Lung (tissue), 12 donors: ENCODE data around the gene KRTAP10-7. TPM values are rescaled to one million over a fixed set of nuclear protein-coding genes. Genes with fewer than 3 reads are reported as not detected.

Experiments
- ATAC-seq: fragments of 200-7000 bp; cut with Tn5 transposase; one replicate; pipeline ENCODE4 v1.9.1; 2020; ENCODE audit warnings: moderate number of reproducible peaks; ENCODE audit not compliant: insufficient read depth, low FRiP score
- DNase-seq, 3 donors: peaks; one replicate each; pipeline ENCODE4 v3.0.0-alpha.2; 2013 to 2017
- H3K27ac ChIP-seq, 2 donors: one replicate each; pipeline ENCODE4 v1.5.1; 2013; ENCODE audit warnings: mild to moderate bottlenecking in 2 of 2, moderate library complexity in 2 of 2, control low read depth in 1 of 2, inconsistent platforms in 1 of 2, low read depth in 1 of 2, low read length in 1 of 2
- H3K27me3 ChIP-seq, 3 donors: one replicate each; pipeline ENCODE4 v1.5.1; 2013; ENCODE audit warnings: low read length in 2 of 3; ENCODE audit not compliant: control insufficient read depth in 3 of 3, insufficient read depth in 3 of 3
- H3K36me3 ChIP-seq, 4 donors: one replicate each; pipeline ENCODE4 v1.5.1; 2013; ENCODE audit warnings: low read length in 4 of 4, mild to moderate bottlenecking in 1 of 4, moderate library complexity in 1 of 4; ENCODE audit not compliant: control insufficient read depth in 4 of 4, insufficient read depth in 4 of 4
- H3K4me1 ChIP-seq, 5 donors: one replicate each; pipeline ENCODE4 v1.5.1; 2013; ENCODE audit warnings: low read length in 5 of 5, mild to moderate bottlenecking in 2 of 5, moderate library complexity in 1 of 5; ENCODE audit not compliant: control insufficient read depth in 5 of 5, insufficient read depth in 5 of 5
- H3K4me3 ChIP-seq: one replicate; pipeline ENCODE4 v1.5.1; 2013; ENCODE audit warnings: mild to moderate bottlenecking, control low read depth, moderate library complexity
- H3K9ac ChIP-seq, 2 donors: one replicate each; pipeline ENCODE4 v1.5.1; 2013; ENCODE audit warnings: low read length in 2 of 2, control low read depth in 1 of 2; ENCODE audit not compliant: insufficient read depth in 1 of 2
- H3K9me3 ChIP-seq, 4 donors: one replicate each; pipeline ENCODE4 v1.5.1; 2013; ENCODE audit warnings: low read length in 3 of 4, mild to moderate bottlenecking in 1 of 4, moderate library complexity in 1 of 4; ENCODE audit not compliant: control insufficient read depth in 4 of 4, insufficient read depth in 3 of 4
- CTCF ChIP-seq: IDR thresholded peaks from 2 replicates; pipeline ENCODE4 v1.5.1; 2012; ENCODE audit warnings: mild to moderate bottlenecking; ENCODE audit errors: control extremely low read depth, extremely low read depth
- WGBS, 2 donors: extraction: QIAGEN DNeasy Blood & Tissue Kit; methylation state at CpG; one replicate each; pipeline ENCODE4 v1.1.7; 2013; 5-methylcytosine and 5-hydroxymethylcytosine counted together
- polyA plus RNA-seq, 2 donors: library from polyadenylated mRNA; stranded (reverse); fragments of 200-250 nt; gene quantifications; one replicate each; pipeline ENCODE4 v1.2.1, GENCODE V29; 2013
- total RNA-seq, 2 donors: library from RNA; depleted of rRNA in 1 of 2; stranded (reverse); fragments of >200 nt in 1 of 2; gene quantifications; one replicate each; pipeline ENCODE4 v1.2.1, GENCODE V29; 2014 to 2021
- donor health status: control.
- donor health status: control.
- donor health status: Bipolar disorder and iron deficiency.
- donor health status: healthy.
- donor health status: DM: yes; HTN: yes; CAD: no.

KRTAP10-7 gene
- total and polyA plus RNA-seq, 4 donors: not detected

GRCh38 chr21:44611551-44611950 is 11.2 kb downstream of the KRTAP10-7 start:
- H3K9ac ChIP-seq: no peak overlapping the region
- no peak overlapping the region for H3K27ac ChIP-seq
- DNase-seq: no peak
- ATAC-seq: no peak
- H3K4me1 ChIP-seq: no peaks in the 10 kb centered on the region
- no peak for TF ChIP-seq CTCF
- WGBS, 2 donors: 83 to 86% methylated on average over 4 of the region's 4 CpGs
- no peaks in the 10 kb centered on the region for H3K27me3 ChIP-seq
- no peak overlapping the region for H3K4me3 ChIP-seq
- H3K36me3 ChIP-seq: no peaks in the 10 kb centered on the region
- H3K9me3 ChIP-seq: peaks cover 0 to 20% (median 3%) of the 10 kb centered on the region in 4 donors

- no peak within 1 kb of the TSS for H3K4me3 ChIP-seq
- 91 to 93% methylated on average over 8 of the region's 8 CpGs for WGBS, 2 donors
- no peak within 1 kb of the TSS for H3K27ac ChIP-seq
- no peaks in the 10 kb centered on the region for H3K36me3 ChIP-seq
- TF ChIP-seq CTCF: no peak
- no peaks in the 10 kb centered on the region for H3K4me1 ChIP-seq
- H3K27me3 ChIP-seq: no peaks in the 10 kb centered on the region
- peaks cover 0 to 20% (median 3%) of the 10 kb centered on the region in 4 donors for H3K9me3 ChIP-seq
- DNase-seq: no peak
- no peak within 1 kb of the TSS for H3K9ac ChIP-seq
- ATAC-seq: no peak
Observed at GRCh38 chr21:44612029-44612486, 11.7 kb downstream of the KRTAP10-7 start, which contains the start of gene KRTAP10-8. KRTAP10-8 (plus strand) TSS chr21:44612079; CDS start chr21:44612101, 22 bp downstream.

DNA sequence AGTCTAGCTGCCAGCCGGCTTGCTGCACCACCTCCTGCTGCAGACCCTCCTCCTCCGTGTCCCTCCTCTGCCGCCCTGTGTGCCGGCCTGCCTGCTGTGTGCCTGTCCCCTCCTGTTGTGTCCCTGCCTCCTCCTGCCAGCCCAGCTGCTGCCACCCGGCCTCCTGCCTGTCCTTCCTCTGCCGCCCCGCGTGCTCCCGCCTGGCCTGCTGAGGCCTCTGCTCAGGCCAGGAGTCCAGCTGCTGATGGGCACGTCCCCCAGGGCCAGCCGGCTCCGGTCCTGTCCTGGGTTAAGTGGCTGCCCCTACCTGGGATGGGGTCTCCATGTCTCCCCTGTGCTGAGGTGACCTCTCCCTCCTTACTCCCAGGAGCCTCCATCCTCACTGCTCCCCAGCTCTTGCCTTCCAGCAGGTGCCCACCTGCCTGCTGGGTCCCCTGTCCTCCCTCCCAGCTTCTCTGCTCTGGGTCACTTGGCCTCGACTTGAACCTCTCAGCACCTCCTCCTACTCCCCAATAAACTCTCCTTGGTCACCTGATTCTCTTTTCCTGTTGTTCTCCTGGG is 12.4 kb downstream of the KRTAP10-7 start:
- 84 to 90% methylated on average over 12 to 13 of the region's 13 CpGs for WGBS, 2 donors
- Histone ChIP-seq H3K27me3 (no peaks in the 10 kb centered on the region), H3K4me1 (no peaks in the 10 kb centered on the region), H3K27ac (no peak overlapping the region), H3K9ac (no peak overlapping the region), H3K36me3 (no peaks in the 10 kb centered on the region), H3K9me3 (peaks cover 0 to 20% (median 3%) of the 10 kb centered on the region in 4 donors), H3K4me3 (no peak overlapping the region)
- ATAC-seq: no peak
- no peak for TF ChIP-seq CTCF
- no peak for DNase-seq
